ENCODE data around the gene IRF5.
"Not testable (repeated sequence)": the region's sequence is repeated elsewhere in the genome, so short reads cannot be mapped to it uniquely, and the experiment has no call there.

IRF5 gene

GRCh38 chr7:128934361-128935341, 3.1 kb upstream of the IRF5 start:
- H3K4me3 ChIP-seq (ENCODE audit: low read depth, low read length), result no peak overlapping the region
- no peak for DNase-seq (ENCODE audit: low read depth)

- no peak for DNase-seq (ENCODE audit: low read depth)
- no peak overlapping the region for H3K4me3 ChIP-seq (ENCODE audit: low read depth, low read length)
These were observed 2.4 kb upstream of the IRF5 start for GRCh38 chr7:128935342-128935730.

DNA sequence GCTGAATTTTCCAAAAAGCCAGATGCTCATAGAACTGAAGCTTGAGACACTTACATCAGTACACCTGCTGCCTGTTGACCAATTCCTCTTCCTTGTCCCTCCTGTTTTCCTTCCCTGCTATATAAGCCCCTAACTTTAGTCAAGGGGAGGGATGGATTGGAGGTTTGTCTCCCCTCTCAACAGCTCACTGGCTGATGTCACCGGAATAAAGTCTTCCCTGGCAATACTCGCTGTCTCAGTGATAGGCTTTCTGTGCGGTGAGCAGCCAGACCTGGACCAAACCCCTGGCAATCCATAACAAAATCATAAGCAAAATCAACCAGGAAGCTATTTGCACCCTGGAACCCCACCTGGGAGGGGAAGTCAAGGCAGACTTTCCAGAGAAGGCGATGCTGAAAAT, 929 bp upstream of the IRF5 start:
- no peak for DNase-seq (ENCODE audit: low read depth)
- no peak overlapping the region for H3K4me3 ChIP-seq (ENCODE audit: low read depth, low read length)

DNA sequence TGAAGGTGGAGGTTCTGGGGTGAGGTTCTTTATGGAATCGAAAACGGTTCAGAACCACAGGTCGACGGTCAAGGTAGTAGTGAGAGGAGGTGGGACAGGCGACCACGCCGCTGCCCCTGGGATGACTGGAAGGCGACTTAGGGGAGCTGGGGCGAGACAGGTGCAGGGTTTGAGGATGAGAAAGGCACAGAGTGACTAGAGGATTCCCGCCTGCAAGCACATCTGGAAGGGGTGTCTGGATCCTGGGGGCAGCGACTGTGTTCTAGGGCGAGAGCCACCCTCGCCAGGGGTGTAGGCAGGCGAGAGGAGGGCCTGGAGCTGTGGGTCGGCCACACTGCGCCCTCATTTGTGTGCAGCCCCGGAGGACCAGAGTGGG, 468 bp upstream of the IRF5 start:
- DNase-seq (ENCODE audit: low read depth), result no peak
- H3K4me3 ChIP-seq (ENCODE audit: low read depth, low read length), result peak overlapping the region; percentile 3

GRCh38 chr7:128938544-128939074, 882 bp downstream of the IRF5 start:
- DNase-seq (ENCODE audit: low read depth), result no peak
- H3K4me3 ChIP-seq (ENCODE audit: low read depth, low read length), result peak overlapping the region; percentile 42

DNA sequence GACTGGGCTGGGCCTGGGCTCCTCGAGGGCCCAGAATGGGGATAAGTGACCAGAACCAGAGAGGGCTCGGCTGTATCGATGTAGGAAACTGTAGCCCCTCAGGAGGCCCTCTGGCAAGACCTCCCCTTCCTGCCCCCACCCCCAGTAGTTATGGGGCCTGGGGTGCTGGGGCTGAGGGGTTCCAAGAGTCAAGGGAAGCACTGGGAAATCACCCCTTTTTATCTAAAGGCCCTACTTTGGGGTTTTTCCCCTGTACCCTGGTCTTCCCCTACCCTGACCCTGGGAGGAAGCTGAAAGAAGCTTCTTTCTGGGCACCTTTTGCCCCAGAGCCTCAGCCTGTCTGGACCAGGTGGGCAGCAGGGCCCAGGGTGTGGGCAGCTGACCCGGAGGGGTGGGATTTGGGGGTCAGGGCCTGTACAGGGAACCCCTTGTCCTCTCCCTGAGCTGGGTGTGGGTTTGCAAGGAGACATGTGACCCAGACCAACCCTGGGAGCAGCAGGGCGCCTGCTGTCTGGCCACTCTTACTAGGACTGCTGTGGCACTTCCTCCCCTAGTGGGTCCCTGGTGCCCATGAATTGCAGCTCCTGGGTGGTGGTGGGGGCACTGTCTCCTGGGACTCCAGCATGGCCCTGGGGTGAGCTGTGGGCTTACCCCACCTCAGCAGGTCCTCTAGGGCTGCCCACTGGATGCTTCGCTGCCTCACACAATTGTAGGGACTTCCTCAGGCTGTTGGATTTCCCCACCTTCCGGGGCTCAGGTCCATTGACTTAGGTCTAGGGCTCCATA, 1.5 kb downstream of the IRF5 start:
- DNase-seq (ENCODE audit: low read depth), result no peak
- H3K4me3 ChIP-seq (ENCODE audit: low read depth, low read length), result no peak overlapping the region

DNA sequence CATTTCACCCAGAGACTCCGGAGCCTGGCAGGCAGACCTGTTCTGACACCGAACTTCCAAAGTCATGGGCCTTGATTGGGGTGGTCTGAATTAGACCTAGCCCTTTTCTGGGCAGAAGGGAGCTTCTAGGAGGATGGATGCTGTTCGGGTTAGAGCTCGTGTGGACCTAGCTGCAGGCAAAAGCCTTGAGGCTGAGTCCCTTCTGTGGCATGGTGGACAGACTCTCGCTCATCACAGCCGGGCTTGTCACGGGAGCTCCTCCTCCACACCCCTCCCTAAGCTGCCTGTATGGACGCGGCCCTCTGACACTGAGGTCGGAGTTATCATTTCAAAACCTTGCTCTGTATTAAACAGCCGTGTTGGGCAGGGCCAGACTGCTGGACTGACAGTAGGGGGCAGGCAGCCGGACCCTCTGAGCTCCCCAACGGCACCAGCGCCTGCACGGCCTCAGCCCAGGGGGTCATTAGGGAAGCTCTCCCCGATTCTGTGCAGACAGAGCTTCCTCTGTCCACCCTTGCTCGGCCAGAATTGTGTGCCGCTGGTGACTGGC, 2.2 kb downstream of the IRF5 start:
- no peak for DNase-seq (ENCODE audit: low read depth)
- H3K4me3 ChIP-seq (ENCODE audit: low read depth, low read length), result no peak overlapping the region

- no peak overlapping the region for H3K4me3 ChIP-seq (ENCODE audit: low read depth, low read length)
- no peak for DNase-seq (ENCODE audit: low read depth)
These were observed 3.0 kb downstream of the IRF5 start for GRCh38 chr7:128940494-128941322.

DNA sequence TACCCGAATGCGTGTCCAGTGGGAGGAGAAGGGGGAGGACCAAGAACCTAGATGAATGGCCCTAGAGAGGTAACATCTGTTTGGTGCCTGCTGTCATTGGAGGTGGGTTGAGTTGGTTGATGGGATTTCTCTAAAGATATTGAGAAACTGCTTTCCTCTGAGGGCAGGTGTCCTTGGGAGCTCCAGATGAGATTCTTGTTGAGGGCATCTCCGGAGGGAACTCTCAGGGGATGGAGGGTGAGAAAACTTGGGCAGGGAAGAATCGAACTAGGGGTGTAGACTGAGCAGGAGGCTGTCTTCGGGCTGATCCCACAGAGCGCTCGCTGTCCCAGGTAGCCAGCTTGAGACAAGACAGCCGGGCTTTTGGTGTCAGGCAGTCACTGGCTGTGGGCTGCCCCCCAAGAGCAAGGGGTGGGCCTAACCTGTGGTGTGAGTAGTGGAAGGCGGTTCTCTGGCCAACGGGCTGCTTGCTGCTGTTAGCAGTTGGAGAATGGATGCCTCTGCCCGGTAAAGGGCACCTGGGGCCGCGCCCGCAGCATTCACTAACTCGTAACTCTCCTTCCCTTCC, 3.7 kb downstream of the IRF5 start:
- no peak overlapping the region for H3K4me3 ChIP-seq (ENCODE audit: low read depth, low read length)
- DNase-seq (ENCODE audit: low read depth), result no peak

GRCh38 chr7:128941946-128942526, 4.3 kb downstream of the IRF5 start:
- no peak for DNase-seq (ENCODE audit: low read depth)
- H3K4me3 ChIP-seq (ENCODE audit: low read depth, low read length), result no peak overlapping the region

GRCh38 chr7:128943251-128943650, 5.5 kb downstream of the IRF5 start:
- not testable (repeated sequence) for H3K4me3 ChIP-seq (ENCODE audit: low read depth, low read length); DNase-seq (ENCODE audit: low read depth)

- no peak overlapping the region for H3K4me3 ChIP-seq (ENCODE audit: low read depth, low read length)
- DNase-seq (ENCODE audit: low read depth), result no peak
These were observed 6.9 kb downstream of the IRF5 start for GRCh38 chr7:128944487-128945236.

- DNase-seq (ENCODE audit: low read depth), result no peak
- no peak overlapping the region for H3K4me3 ChIP-seq (ENCODE audit: low read depth, low read length)
These were observed 8.1 kb downstream of the IRF5 start for GRCh38 chr7:128945668-128946366.

DNA sequence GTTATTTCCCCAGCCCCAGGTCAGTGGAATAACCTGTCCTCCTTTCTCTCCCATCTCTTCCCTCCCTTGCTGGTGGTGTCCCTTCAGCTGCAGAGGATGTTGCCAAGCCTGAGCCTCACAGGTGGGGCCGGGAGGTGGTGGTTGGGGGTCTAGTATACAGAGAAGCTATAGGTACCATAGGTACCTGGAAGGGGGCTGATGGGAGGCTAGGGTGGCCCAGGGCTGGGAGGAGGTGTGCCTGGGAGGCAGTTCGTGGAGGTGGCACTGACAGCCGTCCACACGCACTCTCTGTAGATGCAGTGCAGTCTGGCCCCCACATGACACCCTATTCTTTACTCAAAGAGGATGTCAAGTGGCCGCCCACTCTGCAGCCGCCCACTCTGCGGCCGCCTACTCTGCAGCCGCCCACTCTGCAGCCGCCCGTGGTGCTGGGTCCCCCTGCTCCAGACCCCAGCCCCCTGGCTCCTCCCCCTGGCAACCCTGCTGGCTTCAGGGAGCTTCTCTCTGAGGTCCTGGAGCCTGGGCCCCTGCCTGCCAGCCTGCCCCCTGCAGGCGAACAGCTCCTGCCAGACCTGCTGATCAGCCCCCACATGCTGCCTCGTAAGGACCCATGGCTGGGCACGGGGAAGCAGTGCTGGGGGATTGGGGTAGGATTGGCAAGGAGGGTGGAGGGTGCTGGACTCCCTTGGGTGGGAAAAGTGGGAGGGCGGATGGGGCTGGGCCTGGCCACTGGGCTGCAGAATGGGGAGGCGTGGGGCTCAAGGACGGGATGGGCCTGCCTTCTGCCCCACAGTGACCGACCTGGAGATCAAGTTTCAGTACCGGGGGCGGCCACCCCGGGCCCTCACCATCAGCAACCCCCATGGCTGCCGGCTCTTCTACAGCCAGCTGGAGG, 9.5 kb downstream of the IRF5 start:
- DNase-seq (ENCODE audit: low read depth), result no peak

GRCh38 chr7:128947854-128948253, 10.1 kb downstream of the IRF5 start:
- H3K4me3 ChIP-seq (ENCODE audit: low read depth, low read length), result no peak overlapping the region
- no peak for DNase-seq (ENCODE audit: low read depth)

More for the DNA sequence above, 9.5 kb downstream of the IRF5 start:
- no peak overlapping the region for H3K4me3 ChIP-seq (ENCODE audit: low read depth, low read length)

DNA sequence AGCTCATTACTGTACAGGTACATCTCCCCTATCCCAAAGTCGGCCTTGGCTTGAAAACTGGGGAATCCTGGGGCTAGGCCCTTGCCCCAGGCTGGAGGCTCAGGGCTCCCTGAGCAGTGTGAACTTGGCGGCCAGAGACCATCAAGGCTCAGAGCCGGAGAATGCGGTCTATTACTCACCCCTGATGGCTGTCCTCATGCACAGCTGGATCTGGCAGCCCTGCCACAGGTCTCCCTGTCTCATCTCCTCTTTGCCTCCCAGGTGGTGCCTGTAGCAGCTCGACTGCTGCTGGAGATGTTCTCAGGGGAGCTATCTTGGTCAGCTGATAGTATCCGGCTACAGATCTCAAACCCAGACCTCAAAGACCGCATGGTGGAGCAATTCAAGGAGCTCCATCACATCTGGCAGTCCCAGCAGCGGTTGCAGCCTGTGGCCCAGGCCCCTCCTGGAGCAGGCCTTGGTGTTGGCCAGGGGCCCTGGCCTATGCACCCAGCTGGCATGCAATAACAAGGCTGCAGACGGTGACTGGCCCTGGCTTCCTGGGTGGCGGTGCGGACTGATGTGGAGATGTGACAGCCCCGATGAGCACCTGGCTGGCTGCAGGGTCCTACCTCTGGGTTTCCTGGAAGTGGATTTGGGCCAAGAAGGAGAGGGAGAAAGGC, 10.7 kb downstream of the IRF5 start:
- H3K4me3 ChIP-seq (ENCODE audit: low read depth, low read length), result no peak overlapping the region
- DNase-seq (ENCODE audit: low read depth), result no peak
